NCI-H2196 (cell line): ENCODE results near the gene RIPOR3.

Experiments
- DNase-seq: peaks from one replicate; lab custom pipeline; 2025; ENCODE audit not compliant: unreplicated experiment; lab: John Stamatoyannopoulos, UW

RIPOR3 gene

DNA sequence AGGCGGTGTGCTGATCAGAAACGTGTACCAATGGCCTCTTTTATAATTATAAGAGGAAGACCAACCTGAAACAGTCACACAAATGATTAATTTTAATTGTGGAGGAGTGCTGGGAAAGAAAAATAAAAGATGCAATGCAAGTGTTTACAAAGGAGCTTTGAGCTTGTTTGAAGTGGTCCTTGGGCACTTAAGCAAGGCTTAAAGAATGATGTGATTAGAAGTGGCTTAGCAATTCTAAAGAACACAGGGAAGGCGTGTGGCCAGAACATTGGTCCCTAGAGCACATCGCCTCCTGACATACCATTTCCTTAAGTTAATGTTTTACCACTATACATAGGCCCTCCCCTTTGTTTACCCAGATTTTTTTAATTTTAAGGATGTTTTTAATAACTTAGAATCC is 155.0 kb downstream of the RIPOR3 start:
- DNase-seq = no peak
